Measurements from ENCODE around the gene FKBP1B. TPM values are rescaled to one million over a fixed set of nuclear protein-coding genes. Genes with fewer than 3 reads are reported as not detected.

Gene FKBP1B
- total RNA-seq, 1 donor from 2014 or later = 30.0 TPM

DNA sequence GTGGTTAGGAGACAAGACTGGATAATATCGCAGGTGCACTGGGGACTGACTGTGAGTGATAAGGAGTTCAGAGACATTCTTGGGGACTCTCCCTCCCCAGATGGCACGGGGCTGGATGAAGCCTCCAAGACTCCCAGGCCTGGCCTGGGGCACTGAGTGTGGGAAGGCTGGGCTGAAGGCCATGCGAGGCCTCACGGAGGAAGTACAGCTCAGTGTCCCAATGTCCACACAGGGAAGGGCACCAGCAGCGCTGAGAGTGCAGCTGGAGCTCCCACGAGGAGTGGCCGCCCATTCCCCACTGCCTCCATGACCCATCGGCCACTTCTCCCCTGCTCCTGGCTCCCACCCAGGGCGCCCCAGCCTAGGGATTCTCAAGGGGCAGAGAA lies 33.2 kb upstream of the FKBP1B start:
- no peak for FAIRE-seq
- H3K4me3 ChIP-seq (ENCODE audit: low read depth, low read length) = no peak overlapping the region
- H3K27me3 ChIP-seq (ENCODE audit: control insufficient read depth, insufficient read depth, low read length) = no peaks in the 10 kb centered on the region
- no peak for DNase-seq (ENCODE audit: low read depth)
- no peak for TF ChIP-seq CTCF (IDR thresholded peaks at IDR 0.05; ENCODE audit: insufficient read depth, low read length, severe bottlenecking)
- no peaks in the 10 kb centered on the region for H3K36me3 ChIP-seq (ENCODE audit: control insufficient read depth, insufficient read depth, low read length)

- H3K4me3 ChIP-seq (ENCODE audit: low read depth, low read length) = no peak overlapping the region
- DNase-seq (ENCODE audit: low read depth) = no peak
- H3K27me3 ChIP-seq (ENCODE audit: control insufficient read depth, insufficient read depth, low read length) = no peaks in the 10 kb centered on the region
- TF ChIP-seq CTCF (IDR thresholded peaks at IDR 0.05; ENCODE audit: insufficient read depth, low read length, severe bottlenecking) = no peak
- no peaks in the 10 kb centered on the region for H3K36me3 ChIP-seq (ENCODE audit: control insufficient read depth, insufficient read depth, low read length)
- no peak for FAIRE-seq
These were observed 32.5 kb upstream of the FKBP1B start for GRCh38 chr2:24016853-24017703.

DNA sequence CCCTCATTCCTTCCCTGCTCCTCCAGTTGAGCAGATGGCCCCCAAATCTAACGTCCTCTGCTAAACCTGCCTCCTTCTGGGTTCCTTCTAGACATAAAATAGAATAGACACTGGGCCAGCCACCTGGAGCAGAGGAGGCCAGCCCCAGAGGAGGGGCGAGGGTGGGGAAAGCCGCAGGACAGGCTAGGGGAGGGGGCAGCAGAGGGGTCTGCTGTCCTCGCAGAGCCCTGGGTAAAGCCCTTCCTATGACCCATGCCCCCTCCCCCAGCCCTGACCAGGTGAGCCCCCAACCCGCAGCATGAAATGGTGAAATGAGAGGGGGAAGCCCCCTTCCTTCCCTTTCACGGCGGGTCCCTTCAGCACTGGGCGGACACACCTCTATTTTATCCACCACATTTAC lies 31.8 kb upstream of the FKBP1B start:
- no peak for FAIRE-seq
- Histone ChIP-seq H3K4me3 (ENCODE audit: low read depth, low read length) (no peak overlapping the region), H3K36me3 (ENCODE audit: control insufficient read depth, insufficient read depth, low read length) (no peaks in the 10 kb centered on the region), H3K27me3 (ENCODE audit: control insufficient read depth, insufficient read depth, low read length) (no peaks in the 10 kb centered on the region)
- no peak for DNase-seq (ENCODE audit: low read depth)
- TF ChIP-seq CTCF (IDR thresholded peaks at IDR 0.05; ENCODE audit: insufficient read depth, low read length, severe bottlenecking) = no peak

- DNase-seq (ENCODE audit: low read depth) (no peak), FAIRE-seq (no peak)
- no peak for TF ChIP-seq CTCF (IDR thresholded peaks at IDR 0.05; ENCODE audit: insufficient read depth, low read length, severe bottlenecking)
- Histone ChIP-seq H3K27me3 (ENCODE audit: control insufficient read depth, insufficient read depth, low read length) (no peaks in the 10 kb centered on the region), H3K4me3 (ENCODE audit: low read depth, low read length) (no peak overlapping the region), H3K36me3 (ENCODE audit: control insufficient read depth, insufficient read depth, low read length) (no peaks in the 10 kb centered on the region)
These were observed 31.3 kb upstream of the FKBP1B start for GRCh38 chr2:24018241-24018640.

DNA sequence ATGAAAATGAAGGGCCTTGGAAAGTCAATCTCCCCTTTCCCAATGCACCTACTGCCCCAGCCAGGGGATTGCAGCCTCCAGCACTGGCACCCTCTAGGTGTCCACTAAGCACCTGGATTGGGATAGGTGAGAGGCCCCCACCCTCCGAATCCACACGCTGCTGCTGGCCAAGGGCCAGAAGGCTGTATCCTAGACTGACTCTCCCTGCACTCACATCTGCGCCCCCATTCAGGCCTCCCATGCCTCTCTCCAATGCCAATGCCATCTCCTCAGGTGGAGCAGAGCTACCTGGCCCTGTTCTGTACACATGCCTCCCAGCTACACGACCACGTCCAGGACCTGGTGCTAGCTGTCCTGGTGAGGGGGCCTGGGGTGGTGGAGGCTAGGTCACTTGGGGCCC lies 29.8 kb upstream of the FKBP1B start:
- DNase-seq (ENCODE audit: low read depth) (no peak), FAIRE-seq (no peak)
- TF ChIP-seq CTCF (IDR thresholded peaks at IDR 0.05; ENCODE audit: insufficient read depth, low read length, severe bottlenecking) = no peak
- Histone ChIP-seq H3K36me3 (ENCODE audit: control insufficient read depth, insufficient read depth, low read length) (no peaks in the 10 kb centered on the region), H3K27me3 (ENCODE audit: control insufficient read depth, insufficient read depth, low read length) (no peaks in the 10 kb centered on the region), H3K4me3 (ENCODE audit: low read depth, low read length) (no peak overlapping the region)

GRCh38 chr2:24020244-24020643 lies 29.3 kb upstream of the FKBP1B start:
- H3K36me3 ChIP-seq (ENCODE audit: control insufficient read depth, insufficient read depth, low read length) = no peaks in the 10 kb centered on the region
- no peaks in the 10 kb centered on the region for H3K27me3 ChIP-seq (ENCODE audit: control insufficient read depth, insufficient read depth, low read length)
- no peak overlapping the region for H3K4me3 ChIP-seq (ENCODE audit: low read depth, low read length)
- DNase-seq (ENCODE audit: low read depth) (no peak), FAIRE-seq (no peak)
- TF ChIP-seq CTCF (IDR thresholded peaks at IDR 0.05; ENCODE audit: insufficient read depth, low read length, severe bottlenecking) = no peak

Data from bronchial epithelial cell (primary cell).